Measurements from ENCODE around the gene AP3D1. TPM values are rescaled to one million over a fixed set of nuclear protein-coding genes. Genes with fewer than 3 reads are reported as not detected.

AP3D1 gene
- total and polyA plus RNA-seq, 9 of the 15 experiments (the other 6 are each of a cell fraction or from before 2014, with no cell fraction given): 1.2 to 86.1 (median 35.9) TPM

DNA sequence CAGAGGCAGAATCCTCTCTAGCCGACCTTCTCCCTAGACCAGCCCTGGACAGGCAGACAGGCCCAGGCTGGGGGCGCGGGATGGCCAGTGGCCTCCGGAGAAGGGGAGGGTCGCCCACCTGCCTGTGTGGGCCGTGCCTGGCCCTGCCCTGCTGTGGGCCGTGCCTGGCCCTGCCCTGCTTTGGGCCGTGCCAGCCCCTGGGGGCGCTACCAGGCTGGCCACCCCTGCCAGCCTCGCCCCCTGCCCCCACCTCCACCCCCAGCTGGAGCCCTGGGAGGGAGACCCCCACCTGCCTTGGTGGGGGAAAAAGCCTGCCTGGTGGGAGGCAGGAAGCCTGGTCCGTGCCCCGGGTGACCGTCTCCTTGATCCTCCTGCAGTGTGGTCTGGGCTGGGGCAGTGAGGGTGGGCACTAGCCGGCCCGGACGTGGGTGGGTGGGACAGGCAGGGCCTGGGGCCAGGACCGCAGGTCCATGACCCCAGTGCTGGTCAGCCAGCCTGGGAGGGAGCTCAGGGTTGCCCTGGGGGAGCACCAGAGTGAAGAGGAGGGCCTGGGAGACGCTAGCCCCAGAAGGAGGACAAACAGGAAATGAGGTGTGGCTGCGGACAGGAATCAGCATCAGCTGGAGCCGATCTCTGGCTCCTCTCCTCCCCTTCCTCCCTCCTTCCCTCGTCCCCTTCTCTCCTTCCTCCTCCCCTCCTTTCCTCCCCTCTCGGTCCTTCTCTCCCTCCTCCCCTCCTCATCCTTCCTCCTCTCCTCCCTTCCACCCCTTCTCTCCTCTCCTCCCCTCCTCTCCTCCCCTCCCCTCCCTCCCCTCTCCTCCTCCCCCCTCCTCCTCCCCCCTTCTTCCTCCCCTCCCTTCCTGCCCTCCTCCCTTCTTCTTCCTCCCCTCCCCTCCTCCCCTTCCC, 95.2 kb downstream of the AP3D1 start (continued):
- TF ChIP-seq SRSF7 (optimal IDR thresholded peaks at IDR 0.05; ENCODE audit: low read depth, low read length) (no peak), ZNF75A (CRISPR knock-in tag; IDR thresholded peaks at IDR 0.05) (no peak), TRIM28 (IDR thresholded peaks at IDR 0.05) (peak; percentile 25; the same call in 1 of the 2 replicates), BCOR (IDR thresholded peaks at IDR 0.05) (peak; percentile 49; the same call in 1 of the 2 replicates), CHCHD3 (CRISPR knock-in tag; IDR thresholded peaks at IDR 0.05) (no peak), ZNF274 (IDR thresholded peaks at IDR 0.05; ENCODE audit: borderline replicate concordance, low read depth, low read length) (no peak), KDM4B (IDR thresholded peaks at IDR 0.05; ENCODE audit: borderline replicate concordance in 2 of 2, low read depth in 1 of 2) (peak in 1 of 2 experiments; percentile 90; a peak in 2 of 4 replicates), ZNF699 (CRISPR knock-in tag; IDR thresholded peaks at IDR 0.05; ENCODE audit: insufficient replicate concordance) (no peak), HNRNPK (IDR thresholded peaks at IDR 0.05; ENCODE audit: low read depth, low read length, poor library complexity, severe bottlenecking) (peak; percentile 80), ZNF224 (CRISPR knock-in tag; IDR thresholded peaks at IDR 0.05) (no peak), KAT7 (CRISPR knock-in tag; IDR thresholded peaks at IDR 0.05; ENCODE audit: borderline replicate concordance) (no peak; the same call in 1 of the 2 replicates), PPARD (CRISPR knock-in tag; IDR thresholded peaks at IDR 0.05) (no peak), SREBF2 (CRISPR knock-in tag; IDR thresholded peaks at IDR 0.05) (no peak), NBN (IDR thresholded peaks at IDR 0.05; ENCODE audit: low read depth) (peak; percentile 92), NFE2L1 (tag; IDR thresholded peaks at IDR 0.05; ENCODE audit: borderline replicate concordance, low read depth) (no peak), ZNF384 (IDR thresholded peaks at IDR 0.05; ENCODE audit: low read depth, low read length) (no peak), MECOM (CRISPR knock-in tag; IDR thresholded peaks at IDR 0.05) (no peak), ZC3H8 (IDR thresholded peaks at IDR 0.05) (no peak)
- TF ChIP-seq, protein P1, sequence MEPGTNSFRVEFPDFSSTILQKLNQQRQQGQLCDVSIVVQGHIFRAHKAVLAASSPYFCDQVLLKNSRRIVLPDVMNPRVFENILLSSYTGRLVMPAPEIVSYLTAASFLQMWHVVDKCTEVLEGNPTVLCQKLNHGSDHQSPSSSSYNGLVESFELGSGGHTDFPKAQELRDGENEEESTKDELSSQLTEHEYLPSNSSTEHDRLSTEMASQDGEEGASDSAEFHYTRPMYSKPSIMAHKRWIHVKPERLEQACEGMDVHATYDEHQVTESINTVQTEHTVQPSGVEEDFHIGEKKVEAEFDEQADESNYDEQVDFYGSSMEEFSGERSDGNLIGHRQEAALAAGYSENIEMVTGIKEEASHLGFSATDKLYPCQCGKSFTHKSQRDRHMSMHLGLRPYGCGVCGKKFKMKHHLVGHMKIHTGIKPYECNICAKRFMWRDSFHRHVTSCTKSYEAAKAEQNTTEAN (CRISPR knock-in tag; IDR thresholded peaks at IDR 0.05): no peak
- TF ChIP-seq, protein P2, sequence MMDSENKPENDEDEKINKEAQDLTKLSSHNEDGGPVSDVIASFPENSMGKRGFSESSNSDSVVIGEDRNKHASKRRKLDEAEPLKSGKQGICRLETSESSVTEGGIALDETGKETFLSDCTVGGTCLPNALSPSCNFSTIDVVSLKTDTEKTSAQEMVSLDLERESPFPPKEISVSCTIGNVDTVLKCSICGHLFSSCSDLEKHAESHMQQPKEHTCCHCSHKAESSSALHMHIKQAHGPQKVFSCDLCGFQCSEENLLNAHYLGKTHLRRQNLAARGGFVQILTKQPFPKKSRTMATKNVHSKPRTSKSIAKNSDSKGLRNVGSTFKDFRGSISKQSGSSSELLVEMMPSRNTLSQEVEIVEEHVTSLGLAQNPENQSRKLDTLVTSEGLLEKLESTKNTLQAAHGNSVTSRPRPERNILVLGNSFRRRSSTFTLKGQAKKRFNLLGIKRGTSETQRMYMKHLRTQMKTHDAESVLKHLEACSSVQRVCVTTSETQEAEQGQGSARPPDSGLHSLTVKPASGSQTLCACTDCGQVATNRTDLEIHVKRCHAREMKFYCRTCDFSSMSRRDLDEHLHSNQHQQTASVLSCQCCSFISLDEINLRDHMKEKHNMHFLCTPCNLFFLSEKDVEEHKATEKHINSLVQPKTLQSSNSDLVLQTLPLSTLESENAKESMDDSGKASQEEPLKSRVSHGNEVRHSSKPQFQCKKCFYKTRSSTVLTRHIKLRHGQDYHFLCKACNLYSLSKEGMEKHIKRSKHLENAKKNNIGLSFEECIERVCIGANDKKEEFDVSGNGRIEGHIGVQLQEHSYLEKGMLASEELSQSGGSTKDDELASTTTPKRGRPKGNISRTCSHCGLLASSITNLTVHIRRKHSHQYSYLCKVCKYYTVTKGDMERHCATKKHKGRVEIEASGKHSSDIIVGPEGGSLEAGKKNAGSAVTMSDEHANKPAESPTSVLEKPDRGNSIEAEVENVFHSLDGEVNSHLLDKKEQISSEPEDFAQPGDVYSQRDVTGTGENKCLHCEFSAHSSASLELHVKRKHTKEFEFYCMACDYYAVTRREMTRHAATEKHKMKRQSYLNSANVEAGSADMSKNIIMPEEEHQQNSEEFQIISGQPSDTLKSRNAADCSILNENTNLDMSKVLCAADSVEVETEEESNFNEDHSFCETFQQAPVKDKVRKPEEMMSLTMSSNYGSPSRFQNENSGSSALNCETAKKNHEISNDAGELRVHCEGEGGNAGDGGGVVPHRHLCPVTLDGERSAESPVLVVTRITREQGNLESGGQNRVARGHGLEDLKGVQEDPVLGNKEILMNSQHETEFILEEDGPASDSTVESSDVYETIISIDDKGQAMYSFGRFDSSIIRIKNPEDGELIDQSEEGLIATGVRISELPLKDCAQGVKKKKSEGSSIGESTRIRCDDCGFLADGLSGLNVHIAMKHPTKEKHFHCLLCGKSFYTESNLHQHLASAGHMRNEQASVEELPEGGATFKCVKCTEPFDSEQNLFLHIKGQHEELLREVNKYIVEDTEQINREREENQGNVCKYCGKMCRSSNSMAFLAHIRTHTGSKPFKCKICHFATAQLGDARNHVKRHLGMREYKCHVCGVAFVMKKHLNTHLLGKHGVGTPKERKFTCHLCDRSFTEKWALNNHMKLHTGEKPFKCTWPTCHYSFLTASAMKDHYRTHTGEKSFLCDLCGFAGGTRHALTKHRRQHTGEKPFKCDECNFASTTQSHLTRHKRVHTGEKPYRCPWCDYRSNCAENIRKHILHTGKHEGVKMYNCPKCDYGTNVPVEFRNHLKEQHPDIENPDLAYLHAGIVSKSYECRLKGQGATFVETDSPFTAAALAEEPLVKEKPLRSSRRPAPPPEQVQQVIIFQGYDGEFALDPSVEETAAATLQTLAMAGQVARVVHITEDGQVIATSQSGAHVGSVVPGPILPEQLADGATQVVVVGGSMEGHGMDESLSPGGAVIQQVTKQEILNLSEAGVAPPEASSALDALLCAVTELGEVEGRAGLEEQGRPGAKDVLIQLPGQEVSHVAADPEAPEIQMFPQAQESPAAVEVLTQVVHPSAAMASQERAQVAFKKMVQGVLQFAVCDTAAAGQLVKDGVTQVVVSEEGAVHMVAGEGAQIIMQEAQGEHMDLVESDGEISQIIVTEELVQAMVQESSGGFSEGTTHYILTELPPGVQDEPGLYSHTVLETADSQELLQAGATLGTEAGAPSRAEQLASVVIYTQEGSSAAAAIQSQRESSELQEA (IDR thresholded peaks at IDR 0.05; ENCODE audit: low read depth): no peak
